Karpas-422 (cell line): ENCODE results near the gene BRCA2. TPM values are rescaled to one million over a fixed set of nuclear protein-coding genes. Genes with fewer than 3 reads are reported as not detected.

Experiments
- DNase-seq: peaks from one replicate; pipeline ENCODE4 v3.0.0-alpha.2; 2015
- H2AFZ ChIP-seq: fragments of 200-600 bp; sonication (generic); 2 replicates; pipeline ENCODE4 v1.6.1; 2014; ENCODE audit warnings: antibody characterized with exemption, low read length, mixed read lengths
- H3K27ac ChIP-seq: fragments of 200-600 bp; sonication (generic); 2 replicates; pipeline ENCODE4 v1.5.1; 2014; ENCODE audit warnings: mild to moderate bottlenecking, low read length, moderate library complexity
- H3K27me3 ChIP-seq: fragments of 200-600 bp; sonication (generic); 2 replicates; pipeline ENCODE4 v1.6.1; 2014; ENCODE audit warnings: low read length, mixed read lengths
- H3K36me3 ChIP-seq: fragments of 200-600 bp; sonication (generic); 2 replicates; pipeline ENCODE4 v1.6.1; 2014; ENCODE audit warnings: low read length, mixed read lengths; ENCODE audit not compliant: insufficient read depth
- H3K4me1 ChIP-seq: fragments of 200-600 bp; sonication (generic); 2 replicates; pipeline ENCODE4 v1.6.1; 2014; ENCODE audit warnings: mild to moderate bottlenecking, low read length, mixed read lengths
- H3K4me2 ChIP-seq: fragments of 200-600 bp; sonication (generic); 2 replicates; pipeline ENCODE4 v1.6.1; 2014; ENCODE audit warnings: low read length, low read depth, mild to moderate bottlenecking; ENCODE audit not compliant: poor library complexity, severe bottlenecking
- H3K4me3 ChIP-seq: fragments of 200-600 bp; sonication (generic); 2 replicates; pipeline ENCODE4 v1.5.1; 2014; ENCODE audit warnings: mild to moderate bottlenecking, antibody characterized with exemption, low read length, mixed read lengths
- H3K79me2 ChIP-seq: fragments of 200-600 bp; sonication (generic); 2 replicates; pipeline ENCODE4 v1.6.1; 2014; ENCODE audit warnings: mild to moderate bottlenecking, low read length, mixed read lengths
- H3K9ac ChIP-seq: fragments of 200-600 bp; sonication (generic); 2 replicates; pipeline ENCODE4 v1.6.0; 2014; ENCODE audit warnings: low read length
- H3K9me2 ChIP-seq: fragments of 200-600 bp; sonication (generic), shearing (Covaris generic); replicated peaks from 2 replicates; pipeline ENCODE4 v1.6.0; 2014; ENCODE audit warnings: mild to moderate bottlenecking, low read length, moderate library complexity; ENCODE audit not compliant: insufficient read depth
- H3K9me3 ChIP-seq: fragments of 300-700, 200-600 bp; sonication (generic); 2 replicates; pipeline ENCODE4 v1.6.1; 2014; ENCODE audit warnings: low read length, mixed read lengths
- H4K20me1 ChIP-seq: fragments of 200-600 bp; sonication (generic); 2 replicates; pipeline ENCODE4 v1.6.1; 2014; ENCODE audit warnings: mild to moderate bottlenecking, antibody characterized with exemption, low read length, low read depth; ENCODE audit not compliant: insufficient read depth
- total RNA-seq: library from RNA; depleted of rRNA; stranded (reverse); fragments of >200 nt; shearing (Covaris generic); gene quantifications from 2 replicates; pipeline ENCODE4 v1.2.3, GENCODE V29; 2014; ENCODE audit warnings: low replicate concordance

The BRCA2 gene
- total RNA-seq, 1 experiment from 2014 or later, result 16.8 TPM

DNA sequence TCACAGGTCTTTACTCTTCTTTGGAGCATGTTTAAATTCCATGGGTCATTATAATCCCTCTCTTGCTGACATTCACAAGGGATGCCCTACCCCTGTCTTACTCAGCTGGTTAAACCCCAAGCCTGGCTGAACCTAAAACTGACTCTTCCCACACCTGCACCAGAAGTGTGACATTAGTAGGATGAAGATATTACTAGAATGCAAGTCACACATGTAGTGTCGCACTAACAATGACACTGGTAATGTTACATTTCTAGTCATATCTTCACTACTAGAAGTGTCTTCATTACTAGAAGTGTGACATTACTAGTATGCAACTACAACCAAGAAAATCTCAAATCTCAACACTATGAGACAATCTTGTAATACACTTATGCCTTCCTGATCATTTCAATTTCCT is 14.4 kb upstream of the BRCA2 start:
- Histone ChIP-seq H2AFZ (no peak overlapping the region), H3K4me2 (no peak overlapping the region), H4K20me1 (no peaks in the 10 kb centered on the region), H3K9ac (no peak overlapping the region), H3K4me1 (no peaks in the 10 kb centered on the region), H3K79me2 (no peaks in the 10 kb centered on the region), H3K9me2 (no peaks in the 10 kb centered on the region), H3K9me3 (no peaks in the 10 kb centered on the region), H3K36me3 (no peaks in the 10 kb centered on the region), H3K4me3 (no peak overlapping the region), H3K27me3 (no peaks in the 10 kb centered on the region), H3K27ac (no peak overlapping the region)
- no peak for DNase-seq

DNA sequence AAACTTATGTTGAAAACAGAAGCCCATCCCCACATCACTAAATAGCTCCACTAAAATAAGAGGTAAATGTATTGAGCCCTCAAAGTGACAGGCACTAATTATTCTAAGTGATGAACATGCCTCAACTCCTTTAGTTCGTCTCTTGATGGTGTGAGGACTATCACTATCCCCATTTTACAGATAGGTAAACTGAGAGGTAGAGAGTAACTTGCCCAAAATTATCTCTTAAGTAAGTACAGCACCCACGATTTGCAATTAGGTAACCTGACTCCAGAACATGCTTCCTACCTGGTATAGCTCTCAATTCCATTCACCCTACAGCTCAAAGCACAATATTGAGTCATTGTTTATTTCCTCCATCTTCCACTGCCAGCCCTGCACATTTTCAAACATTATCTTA is 12.8 kb upstream of the BRCA2 start:
- no peak overlapping the region for H3K4me3 ChIP-seq
- H3K4me2 ChIP-seq, result no peak overlapping the region
- no peak overlapping the region for H2AFZ ChIP-seq
- no peaks in the 10 kb centered on the region for H3K79me2 ChIP-seq
- no peaks in the 10 kb centered on the region for H4K20me1 ChIP-seq
- no peak overlapping the region for H3K9ac ChIP-seq
- no peaks in the 10 kb centered on the region for H3K4me1 ChIP-seq
- H3K36me3 ChIP-seq, result no peaks in the 10 kb centered on the region
- no peaks in the 10 kb centered on the region for H3K9me3 ChIP-seq
- DNase-seq, result no peak
- no peaks in the 10 kb centered on the region for H3K9me2 ChIP-seq
- H3K27me3 ChIP-seq, result no peaks in the 10 kb centered on the region
- no peak overlapping the region for H3K27ac ChIP-seq

DNA sequence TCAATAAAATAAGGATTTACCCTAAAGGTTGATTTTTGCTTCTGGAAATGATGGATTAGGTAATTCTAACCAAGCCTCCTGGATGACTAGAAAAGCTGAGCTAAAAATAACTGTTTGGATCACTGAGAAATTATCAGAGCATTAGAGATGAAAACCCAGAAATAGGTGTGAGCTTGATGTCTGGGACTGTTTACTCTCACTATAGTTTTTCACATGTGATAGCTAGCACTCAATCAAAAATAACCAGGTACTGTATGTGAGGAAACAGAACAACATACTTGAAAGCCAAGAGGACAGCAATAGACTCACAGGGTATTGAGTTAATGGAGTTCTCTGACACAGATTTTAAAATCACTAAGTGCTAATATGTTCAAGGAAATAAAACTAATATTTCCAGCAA is 9.7 kb upstream of the BRCA2 start:
- H3K27me3 ChIP-seq, result no peaks in the 10 kb centered on the region
- no peaks in the 10 kb centered on the region for H3K9me2 ChIP-seq
- H3K4me3 ChIP-seq, result no peak overlapping the region

DNA sequence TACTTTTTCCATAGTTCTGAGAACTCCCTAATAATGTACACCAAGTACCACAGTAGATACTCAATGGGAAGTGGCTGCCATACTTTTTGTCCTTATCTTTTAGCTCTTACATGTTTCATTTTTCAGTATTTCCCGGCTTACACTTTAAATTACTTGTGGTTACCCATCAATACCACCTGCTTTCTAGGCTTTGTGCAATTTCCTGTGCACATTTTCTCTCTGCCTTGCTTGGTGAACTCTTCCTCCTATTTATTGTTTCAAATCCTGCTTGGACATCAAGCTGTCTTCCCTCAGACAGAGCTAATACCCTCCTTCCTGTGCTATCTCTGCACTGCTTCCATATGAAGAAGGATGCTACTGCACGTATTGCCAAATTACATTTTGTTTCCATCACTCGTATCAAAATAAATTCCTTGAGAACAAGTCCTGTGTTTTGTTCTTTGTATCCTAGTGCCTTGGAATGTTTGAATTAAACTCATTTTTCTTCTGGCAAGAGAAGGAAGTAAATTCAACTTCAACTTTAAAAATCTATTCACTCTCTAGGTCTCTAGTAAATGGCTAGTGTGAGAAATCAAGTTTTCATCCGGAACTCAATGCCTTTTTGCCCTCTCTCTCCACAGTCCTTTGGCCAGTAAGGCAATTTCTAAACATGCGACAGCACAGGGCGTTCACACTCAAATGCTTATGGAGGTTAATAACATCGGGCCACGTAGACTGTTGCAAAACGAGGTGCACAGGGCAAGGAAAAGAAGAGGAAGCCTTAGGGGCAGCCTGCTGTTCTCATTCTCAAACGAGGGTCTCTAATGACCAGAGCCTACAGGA is 5.8 kb upstream of the BRCA2 start:
- Histone ChIP-seq H3K4me2 (no peak overlapping the region), H3K27me3 (no peaks in the 10 kb centered on the region), H2AFZ (no peak overlapping the region), H4K20me1 (no peaks in the 10 kb centered on the region), H3K9me2 (no peaks in the 10 kb centered on the region), H3K36me3 (no peaks in the 10 kb centered on the region), H3K79me2 (no peaks in the 10 kb centered on the region), H3K27ac (no peak overlapping the region), H3K4me3 (no peak overlapping the region), H3K9ac (no peak overlapping the region), H3K9me3 (no peaks in the 10 kb centered on the region), H3K4me1 (peaks cover 5% of the 10 kb centered on the region)
- no peak for DNase-seq

More for the DNA sequence above, 9.7 kb upstream of the BRCA2 start:
- no peaks in the 10 kb centered on the region for H3K9me3 ChIP-seq
- H4K20me1 ChIP-seq, result no peaks in the 10 kb centered on the region
- no peak overlapping the region for H3K9ac ChIP-seq
- H2AFZ ChIP-seq, result no peak overlapping the region
- H3K27ac ChIP-seq, result no peak overlapping the region
- H3K4me1 ChIP-seq, result no peaks in the 10 kb centered on the region; the same call in 1 of the 2 replicates
- no peaks in the 10 kb centered on the region for H3K79me2 ChIP-seq
- H3K4me2 ChIP-seq, result no peak overlapping the region
- no peaks in the 10 kb centered on the region for H3K36me3 ChIP-seq
- no peak for DNase-seq

DNA sequence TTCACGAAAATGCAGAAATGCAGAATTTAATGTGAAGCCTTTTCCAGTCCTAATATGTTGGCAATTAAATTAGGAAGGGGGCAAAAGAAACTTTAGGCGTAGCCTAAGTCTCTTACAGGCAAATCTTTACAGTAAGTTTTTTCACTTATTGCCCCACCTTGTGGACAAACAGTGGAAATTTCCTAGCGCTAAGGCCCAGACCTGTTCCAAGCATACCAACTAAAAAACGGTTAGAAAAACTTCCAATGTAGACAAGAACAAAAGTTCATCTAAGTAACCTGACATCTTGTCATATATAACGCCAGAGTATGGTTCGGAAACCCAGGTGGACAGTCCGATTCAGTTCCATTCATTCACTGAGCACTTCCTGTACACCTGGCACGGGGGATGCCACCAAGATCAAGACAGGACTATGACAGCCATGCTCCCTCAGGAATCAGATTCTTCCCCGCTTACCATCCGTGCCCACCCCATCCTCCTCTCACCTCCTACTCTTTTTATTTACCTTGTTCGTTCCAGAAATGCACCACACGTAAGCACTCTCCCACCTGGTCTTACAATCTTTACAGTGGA is 5.1 kb upstream of the BRCA2 start:
- Histone ChIP-seq H4K20me1 (no peaks in the 10 kb centered on the region), H3K4me3 (no peak overlapping the region), H3K4me2 (no peak overlapping the region), H3K27me3 (no peaks in the 10 kb centered on the region), H3K4me1 (peaks cover 11% of the 10 kb centered on the region), H3K9me3 (no peaks in the 10 kb centered on the region), H3K79me2 (no peaks in the 10 kb centered on the region), H3K27ac (no peak overlapping the region), H3K36me3 (no peaks in the 10 kb centered on the region), H2AFZ (0 out of 2 replicates have a peak overlapping the region, but pooled peaks have one; percentile 34), H3K9me2 (no peaks in the 10 kb centered on the region), H3K9ac (no peak overlapping the region)
- DNase-seq, result peak; percentile 80

DNA sequence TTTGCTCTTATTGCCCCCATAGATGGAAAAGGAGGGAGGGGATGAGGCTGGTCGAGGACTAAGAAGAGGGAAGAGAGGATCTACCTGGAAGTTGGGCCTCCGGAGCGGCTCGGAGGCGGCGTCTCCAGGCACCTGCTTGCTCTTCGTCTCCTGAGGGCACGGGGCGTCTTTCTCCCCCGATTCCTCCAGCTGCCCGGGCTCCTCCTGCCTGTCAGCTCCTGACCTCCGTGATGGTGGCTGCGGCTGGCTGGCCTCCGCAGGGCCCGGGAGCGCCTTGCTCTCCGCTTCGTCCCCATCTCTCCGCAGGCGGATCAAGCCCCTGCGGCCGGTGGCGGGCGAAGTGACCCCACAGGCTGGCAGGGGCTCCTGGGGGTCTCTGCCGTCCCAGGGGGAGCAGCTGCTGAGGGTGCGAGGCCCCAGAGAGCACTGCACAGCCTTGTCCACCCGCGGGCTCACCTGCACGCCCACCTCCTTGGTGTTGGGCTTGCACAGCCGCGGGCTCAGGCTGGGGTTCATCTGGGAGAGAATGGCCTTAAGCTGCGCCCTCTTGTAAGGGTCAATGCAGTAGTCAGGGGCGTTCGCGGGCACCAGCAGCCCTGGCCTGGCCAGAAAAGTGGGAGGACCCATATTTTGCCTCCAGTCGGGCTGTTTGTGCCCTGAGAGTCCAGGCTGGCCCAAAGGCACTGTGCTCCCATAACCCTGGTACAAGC is 4.0 kb upstream of the BRCA2 start:
- H3K27me3 ChIP-seq, result no peaks in the 10 kb centered on the region
- H3K27ac ChIP-seq, result no peak overlapping the region
- H3K4me1 ChIP-seq, result peaks cover 15% of the 10 kb centered on the region
- no peaks in the 10 kb centered on the region for H3K9me2 ChIP-seq
- no peak overlapping the region for H2AFZ ChIP-seq
- H3K4me3 ChIP-seq, result no peak overlapping the region
- H3K4me2 ChIP-seq, result no peak overlapping the region
- H3K9me3 ChIP-seq, result no peaks in the 10 kb centered on the region
- no peak overlapping the region for H3K9ac ChIP-seq
- H4K20me1 ChIP-seq, result no peaks in the 10 kb centered on the region
- H3K36me3 ChIP-seq, result no peaks in the 10 kb centered on the region
- DNase-seq, result no peak
- H3K79me2 ChIP-seq, result peaks cover 6% of the 10 kb centered on the region

DNA sequence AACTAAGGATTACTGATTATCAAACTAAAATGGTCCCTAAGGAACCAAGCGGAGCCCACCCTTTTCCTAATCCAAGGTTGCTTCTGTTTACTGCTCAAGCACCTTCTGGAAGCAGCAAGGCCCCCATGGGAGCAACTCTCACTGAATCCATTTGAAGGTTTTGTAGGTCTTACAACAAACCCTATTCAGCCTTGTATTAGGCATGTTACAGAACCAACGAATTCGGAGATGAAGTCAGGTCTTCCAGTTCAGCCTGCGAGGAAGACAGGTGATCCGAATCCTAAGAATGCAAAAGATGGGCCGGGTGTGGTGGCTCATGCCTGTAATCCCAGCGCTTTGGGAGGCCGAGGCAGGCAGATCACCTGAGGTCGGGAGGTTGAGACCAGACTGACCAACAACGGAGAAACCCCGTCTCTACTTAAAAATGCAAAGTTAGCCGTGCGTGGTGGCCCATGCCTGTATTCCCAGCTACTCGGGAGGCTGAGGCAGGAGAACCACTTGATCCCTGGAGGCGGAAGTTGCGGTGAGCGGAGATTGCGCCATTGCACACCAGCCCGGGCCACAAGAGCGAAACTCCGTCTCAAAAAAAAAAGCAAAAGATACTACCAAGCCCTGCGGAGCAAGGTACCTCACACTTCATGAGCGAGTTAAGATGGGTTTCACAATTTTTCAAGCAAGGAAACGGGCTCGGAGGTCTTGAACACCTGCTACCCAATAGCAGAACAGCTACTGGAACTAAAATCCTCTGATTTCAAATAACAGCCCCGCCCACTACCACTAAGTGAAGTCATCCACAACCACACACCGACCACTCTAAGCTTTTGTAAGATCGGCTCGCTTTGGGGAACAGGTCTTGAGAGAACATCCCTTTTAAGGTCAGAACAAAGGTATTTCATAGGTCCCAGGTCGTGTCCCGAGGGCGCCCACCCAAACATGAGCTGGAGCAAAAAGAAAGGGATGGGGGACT is 754 bp upstream of the BRCA2 start:
- Histone ChIP-seq H3K79me2 (peaks cover 22% of the 10 kb centered on the region), H3K4me2 (peak overlapping the region; percentile 100), H3K9ac (peak overlapping the region; percentile 98), H3K9me3 (no peaks in the 10 kb centered on the region), H4K20me1 (no peaks in the 10 kb centered on the region), H3K4me1 (peaks cover 30% of the 10 kb centered on the region), H3K9me2 (no peaks in the 10 kb centered on the region), H3K27me3 (no peaks in the 10 kb centered on the region), H2AFZ (peak overlapping the region; percentile 82; the same call in 1 of the 2 replicates), H3K36me3 (no peaks in the 10 kb centered on the region; the same call in 1 of the 2 replicates), H3K27ac (peak overlapping the region; percentile 90), H3K4me3 (peak overlapping the region; percentile 93)
- peak; percentile 89 for DNase-seq
